NCI-H2107 (cell line): ENCODE data around the gene SDR42E1.
A peak's percentile ranks its signal among the peaks of the same experiment; 100 is the strongest.

Experiments
- DNase-seq: peaks from one replicate; lab custom pipeline; 2025; lab: John Stamatoyannopoulos, UW

Gene SDR42E1, protein sequence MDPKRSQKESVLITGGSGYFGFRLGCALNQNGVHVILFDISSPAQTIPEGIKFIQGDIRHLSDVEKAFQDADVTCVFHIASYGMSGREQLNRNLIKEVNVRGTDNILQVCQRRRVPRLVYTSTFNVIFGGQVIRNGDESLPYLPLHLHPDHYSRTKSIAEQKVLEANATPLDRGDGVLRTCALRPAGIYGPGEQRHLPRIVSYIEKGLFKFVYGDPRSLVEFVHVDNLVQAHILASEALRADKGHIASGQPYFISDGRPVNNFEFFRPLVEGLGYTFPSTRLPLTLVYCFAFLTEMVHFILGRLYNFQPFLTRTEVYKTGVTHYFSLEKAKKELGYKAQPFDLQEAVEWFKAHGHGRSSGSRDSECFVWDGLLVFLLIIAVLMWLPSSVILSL

DNA sequence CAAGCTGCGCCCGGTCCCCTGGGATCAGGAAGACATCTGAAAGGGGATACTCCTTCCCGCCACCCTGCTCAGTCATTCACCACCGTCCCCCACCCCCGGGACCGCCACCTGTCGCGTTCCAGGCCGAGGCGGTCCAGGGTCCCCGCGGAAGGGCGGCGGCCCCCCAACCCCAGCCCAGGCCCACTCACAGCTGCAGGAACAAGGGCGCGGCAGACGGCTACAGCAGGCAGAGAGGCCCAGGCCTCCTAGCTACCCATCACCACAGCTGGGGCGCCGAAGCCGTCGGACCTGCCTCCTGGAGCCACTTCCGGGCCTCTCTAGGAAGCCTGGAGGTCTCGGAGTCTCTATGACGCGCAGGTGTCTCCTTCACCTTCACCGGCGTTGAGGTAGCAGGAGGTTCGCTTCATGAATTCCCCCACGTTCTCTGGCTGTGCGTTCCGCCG is at the start of gene SDR42E1:
SDR42E1 (minus strand) TSS at position 272 of the 443 bp plus-strand sequence. CDS start 10,612 bp downstream, outside the sequence.
- DNase-seq: peak; percentile 68

DNA sequence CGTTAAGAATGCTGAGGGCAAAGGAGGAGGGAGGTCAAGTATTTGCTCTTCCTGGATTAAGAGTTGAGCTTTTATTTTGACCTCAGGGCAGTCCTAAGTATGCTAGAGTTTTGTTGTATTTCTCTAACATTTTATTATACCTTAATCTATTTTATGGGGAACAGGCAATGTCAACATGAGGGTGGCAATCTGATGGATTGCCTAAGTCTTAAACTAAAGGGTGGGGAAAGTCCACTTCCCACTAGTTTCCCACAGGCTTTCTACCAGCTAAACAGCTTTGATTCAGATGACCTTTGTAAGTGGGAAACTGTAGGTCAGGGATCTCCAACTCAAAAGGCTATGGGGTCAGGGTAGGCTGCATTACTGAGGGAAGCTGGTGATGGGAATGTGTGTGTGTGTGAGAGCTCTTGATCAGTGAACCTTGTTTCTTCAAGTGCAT is 48.7 kb upstream of the SDR42E1 start:
- DNase-seq: no peak

DNA sequence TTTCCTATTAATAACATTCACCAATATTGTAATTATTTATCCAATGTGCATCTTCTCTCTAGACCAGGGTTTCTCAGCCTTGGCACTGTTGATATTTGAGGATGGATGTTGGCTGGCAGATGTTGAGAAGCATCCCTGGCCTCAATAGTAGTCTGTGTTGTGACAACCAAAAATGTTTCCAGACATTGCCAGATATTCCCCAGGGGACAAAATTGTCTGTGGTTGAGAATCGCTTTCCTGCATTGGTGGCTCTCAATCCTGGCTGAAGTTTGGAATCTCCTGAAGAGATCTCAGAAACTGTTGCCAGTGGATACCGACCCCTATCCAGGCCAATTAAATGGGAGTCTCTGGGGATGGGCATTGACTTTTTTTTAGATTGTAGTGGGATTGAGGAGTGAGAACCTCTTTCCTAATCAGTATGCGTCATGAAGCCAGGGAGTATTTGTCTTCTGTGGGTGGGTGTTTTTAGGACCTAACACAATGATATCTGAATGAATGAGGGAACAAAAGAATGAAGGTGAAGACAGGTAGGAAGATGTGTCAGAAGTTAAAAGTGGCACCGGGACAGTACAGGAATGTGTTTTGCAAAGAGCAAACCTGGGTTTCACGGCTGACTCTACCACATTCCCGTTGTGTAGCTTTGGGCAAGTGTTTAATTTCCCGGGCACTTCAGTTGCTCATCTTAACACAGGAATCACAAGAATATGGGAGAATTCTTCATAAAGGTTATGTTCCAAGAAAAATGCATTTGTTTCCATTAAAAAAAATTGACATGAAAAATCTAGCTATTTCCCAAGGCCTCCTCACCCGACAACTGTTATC is 48.1 kb upstream of the SDR42E1 start:
- DNase-seq: no peak

DNA sequence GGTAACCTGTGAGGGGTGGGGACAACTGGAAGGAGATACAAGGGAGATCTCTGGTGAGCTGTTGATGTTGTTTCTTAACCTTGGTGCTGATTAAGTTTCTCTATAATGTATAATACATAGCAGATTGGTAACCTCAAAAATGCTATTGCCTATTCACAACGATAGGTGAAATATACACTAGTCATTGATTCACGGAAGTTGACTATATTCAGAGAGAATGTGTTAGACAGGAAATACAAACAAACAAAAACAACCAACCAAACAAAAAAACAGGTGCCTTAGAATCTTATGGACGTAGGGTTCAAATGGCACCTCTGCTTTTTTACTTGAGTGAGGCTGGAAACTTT is 45.3 kb upstream of the SDR42E1 start:
- DNase-seq: no peak

DNA sequence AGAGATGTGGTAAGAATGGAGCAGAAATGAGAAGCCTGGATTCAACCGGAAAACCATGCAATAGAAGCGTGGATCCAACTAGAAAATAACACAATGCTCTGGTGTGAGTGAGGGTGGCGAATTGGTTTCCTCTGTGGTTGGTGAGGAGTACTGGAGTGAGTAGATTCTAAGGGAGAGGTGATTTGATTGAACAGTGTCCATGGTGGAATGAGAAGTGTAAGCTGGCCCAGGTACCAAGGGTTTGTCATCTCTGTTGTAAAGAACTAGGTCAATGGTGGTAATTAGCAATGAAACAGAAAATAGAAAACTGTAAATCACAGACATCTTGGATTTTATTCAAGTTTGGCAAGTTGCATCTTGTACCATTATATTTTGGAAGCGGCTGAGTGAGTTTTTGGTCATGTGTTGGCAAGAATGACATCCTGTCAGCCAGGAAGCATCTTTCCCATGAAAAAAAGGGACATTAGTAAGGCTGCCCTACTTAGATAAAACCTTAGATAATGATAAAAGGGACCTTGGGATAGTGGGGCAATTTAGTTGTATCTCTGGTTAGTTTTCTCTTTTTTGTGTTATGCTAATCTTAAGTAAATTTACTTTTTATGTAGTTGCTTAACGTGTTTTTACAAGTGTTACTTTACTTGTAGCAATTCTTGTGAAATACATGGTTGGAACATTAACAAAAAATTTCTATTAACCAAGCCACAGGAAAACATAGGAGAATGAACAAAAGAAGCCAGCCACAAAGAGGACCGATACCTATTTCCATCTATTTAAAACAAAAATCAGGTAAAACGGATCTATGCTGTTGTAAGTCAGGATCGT is 44.7 kb upstream of the SDR42E1 start:
- no peak for DNase-seq

DNA sequence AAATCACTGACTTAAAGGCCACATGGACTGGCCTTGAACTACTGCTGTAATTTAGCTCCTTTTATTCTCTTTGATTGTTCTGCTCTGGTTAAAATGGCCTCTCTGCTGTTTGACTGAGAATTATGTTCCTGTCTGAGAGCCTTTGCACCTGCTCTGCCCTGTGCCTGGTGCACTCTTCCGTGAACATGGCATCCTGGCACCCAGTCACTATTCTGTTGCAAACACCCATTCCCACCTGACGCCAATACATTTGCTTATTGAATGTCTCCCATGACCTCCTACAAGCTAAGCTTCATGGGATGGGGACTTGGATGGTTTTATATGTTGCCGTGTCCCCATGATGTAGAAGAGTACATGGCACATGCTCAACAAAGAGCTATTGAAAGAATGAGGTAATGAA is 43.8 kb upstream of the SDR42E1 start:
- DNase-seq: no peak

DNA sequence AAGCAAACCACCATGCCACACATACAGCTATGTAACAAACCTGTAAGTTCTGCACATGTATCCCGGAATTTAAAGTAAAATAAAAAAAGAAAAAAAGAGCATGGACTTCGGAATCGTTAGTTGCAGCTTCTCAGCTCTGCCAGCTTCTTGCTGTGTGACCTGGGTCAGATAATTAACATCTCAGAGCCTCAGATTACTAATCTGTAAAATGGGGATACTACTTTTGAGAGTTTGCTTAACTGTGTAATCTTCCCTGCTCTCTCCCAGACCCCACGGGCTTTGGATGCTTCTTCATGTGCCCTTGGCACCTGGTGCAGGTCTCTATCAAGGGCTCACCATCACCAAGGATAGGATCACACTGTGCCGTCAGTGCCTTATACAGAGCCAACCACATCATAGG is 40.4 kb upstream of the SDR42E1 start:
- DNase-seq: no peak

DNA sequence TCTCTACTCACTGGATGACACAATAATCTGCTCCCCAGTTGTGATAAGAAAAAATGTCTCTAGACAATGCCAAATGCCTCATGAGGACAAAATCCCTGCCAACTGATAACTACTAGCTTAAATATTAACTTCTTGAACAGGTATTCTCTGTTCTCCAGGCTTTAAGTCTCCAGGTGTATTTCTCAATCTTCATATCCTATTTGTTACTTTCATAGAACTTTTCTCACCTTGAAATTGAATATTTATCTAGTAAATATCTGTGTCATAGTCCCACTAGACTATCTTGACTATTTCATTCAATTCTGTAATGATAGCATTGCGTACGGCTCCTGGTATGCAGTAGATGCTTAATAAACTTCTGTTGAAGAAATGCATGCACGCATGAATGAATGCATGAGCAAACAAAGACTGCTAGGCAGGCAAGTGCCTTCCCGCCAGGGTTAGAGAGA is 39.7 kb upstream of the SDR42E1 start:
- DNase-seq: no peak

DNA sequence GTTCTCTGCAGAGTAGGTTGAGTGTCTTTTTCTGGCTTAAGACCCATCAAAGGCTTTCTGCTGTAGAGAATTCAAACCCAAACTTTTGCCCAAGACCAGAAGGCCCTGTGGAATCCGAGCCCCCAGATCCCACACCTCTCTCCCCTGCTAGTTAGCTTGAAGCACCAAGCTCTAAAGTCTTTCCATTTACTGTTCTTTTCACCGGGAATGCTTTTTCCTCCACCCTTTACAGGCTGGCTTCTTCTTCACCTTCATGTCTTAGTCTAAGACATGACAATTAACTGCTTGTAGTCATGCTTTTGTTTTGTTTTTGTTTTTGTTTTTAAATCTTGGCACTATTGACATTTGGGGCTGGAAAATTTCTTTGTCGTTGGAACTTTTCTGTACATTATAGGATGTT is 39.2 kb upstream of the SDR42E1 start:
- DNase-seq: no peak

DNA sequence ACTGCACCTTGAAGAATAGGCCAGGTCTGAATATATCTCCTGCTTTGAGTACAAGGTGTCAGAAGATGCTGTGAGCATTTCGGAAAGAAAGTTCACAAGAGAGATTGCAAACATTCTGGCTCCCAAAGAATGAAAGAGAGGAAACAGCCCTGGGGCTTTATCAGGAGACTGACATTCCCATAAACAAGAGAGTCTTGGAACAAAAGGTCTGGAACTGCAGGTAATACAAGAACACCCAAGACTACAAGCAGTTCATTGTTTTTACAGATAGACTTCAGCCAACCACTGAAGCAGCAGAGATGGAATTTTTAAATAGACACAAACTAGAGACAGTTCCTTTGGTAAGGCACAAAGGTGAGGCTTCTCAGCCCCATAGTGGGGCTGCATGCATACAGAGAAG is 38.2 kb upstream of the SDR42E1 start:
- no peak for DNase-seq

DNA sequence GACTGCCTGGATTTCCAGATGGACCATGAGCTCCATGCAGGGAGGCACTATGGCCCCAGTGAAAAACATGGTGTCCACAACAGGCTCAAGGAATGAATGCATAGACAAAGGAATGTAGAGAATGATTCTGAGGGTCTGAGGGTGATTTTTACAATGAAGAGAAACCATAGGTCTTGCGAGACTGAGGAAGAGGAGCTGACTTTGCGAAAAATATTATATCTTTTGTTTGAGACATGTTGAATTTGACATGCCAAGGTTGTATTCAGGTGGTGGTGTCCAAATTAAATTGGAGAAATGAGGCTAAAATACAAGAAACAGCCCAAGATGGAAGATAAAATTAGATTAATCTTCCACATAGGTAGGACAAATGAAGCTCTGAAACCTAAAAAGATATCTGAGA is 36.5 kb upstream of the SDR42E1 start:
- DNase-seq: no peak

DNA sequence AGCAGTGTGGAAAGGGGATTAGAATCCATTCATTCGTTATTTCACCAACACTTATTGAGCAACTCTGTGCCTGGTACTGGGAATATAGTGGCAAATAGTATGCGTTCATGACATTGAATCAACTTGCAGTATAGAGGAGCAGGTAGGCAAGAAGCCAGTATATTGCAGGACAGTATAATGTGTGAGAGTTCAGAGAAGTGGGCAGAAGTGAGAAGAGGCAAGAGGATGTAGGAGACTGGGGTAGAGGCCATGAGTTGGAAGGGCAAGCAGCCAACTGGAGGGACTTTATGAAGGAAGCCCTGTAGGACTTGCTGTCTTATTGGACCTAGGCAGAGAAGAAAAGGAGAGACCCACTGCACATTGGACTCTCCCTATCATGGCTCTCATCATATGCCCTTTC is 36.1 kb upstream of the SDR42E1 start:
- DNase-seq: no peak

DNA sequence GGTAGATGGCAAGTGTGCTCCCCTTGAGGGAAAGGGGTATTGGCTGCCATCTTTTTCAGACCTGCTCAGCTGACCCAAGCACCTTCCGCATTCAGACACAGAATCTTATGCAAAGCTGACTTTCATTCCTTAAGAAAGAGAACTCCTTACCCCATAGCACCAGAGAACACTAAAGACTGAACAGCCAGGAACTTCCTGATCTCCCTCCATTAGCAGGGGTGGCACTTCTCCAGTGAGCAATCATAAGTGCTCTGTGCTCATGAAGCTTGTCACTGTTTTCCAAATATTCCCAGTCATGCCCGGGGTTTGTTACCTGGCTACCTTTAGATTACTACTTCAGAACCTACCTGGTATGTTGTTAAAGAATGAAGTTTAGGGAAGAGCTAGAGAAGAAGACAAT is 35.7 kb upstream of the SDR42E1 start:
- DNase-seq: no peak

DNA sequence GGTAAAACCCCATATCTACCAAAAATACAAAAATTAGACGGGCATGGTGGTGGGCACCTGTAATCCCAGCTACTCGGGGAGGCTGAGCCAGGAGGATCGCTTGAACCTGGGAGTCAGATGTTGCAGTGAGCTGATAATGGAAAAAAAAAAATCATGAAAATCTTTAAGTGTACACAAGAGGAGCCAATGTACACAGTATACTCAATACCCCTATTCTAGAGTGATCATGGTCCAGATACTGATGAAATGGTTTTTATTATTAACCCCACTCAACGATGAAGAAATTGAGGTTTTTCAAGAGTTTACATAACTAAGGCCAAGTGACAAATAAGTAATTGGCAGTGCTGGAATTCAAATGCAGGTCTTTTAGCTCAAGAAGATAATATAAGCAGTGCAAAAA is 35.3 kb upstream of the SDR42E1 start:
- no peak for DNase-seq

DNA sequence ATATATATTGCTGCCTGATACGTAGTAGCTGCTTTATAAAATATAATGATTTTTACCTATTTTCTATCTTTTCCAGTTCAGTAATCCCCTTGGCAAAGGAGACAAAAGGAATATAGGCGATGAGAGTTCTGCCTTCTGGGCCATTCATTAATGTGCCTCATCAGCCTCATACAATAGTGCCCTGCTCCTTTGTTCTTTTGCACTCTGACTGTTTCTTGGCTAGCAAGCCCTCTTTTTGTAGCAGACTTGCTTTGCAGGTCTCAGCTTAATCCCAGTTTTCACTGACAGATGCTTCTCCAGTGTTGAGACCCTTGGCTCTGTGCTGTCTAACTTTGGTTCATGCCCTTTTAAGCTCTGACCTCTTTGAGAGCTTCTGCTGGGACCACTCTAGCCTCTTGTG is 34.2 kb upstream of the SDR42E1 start:
- DNase-seq: no peak

DNA sequence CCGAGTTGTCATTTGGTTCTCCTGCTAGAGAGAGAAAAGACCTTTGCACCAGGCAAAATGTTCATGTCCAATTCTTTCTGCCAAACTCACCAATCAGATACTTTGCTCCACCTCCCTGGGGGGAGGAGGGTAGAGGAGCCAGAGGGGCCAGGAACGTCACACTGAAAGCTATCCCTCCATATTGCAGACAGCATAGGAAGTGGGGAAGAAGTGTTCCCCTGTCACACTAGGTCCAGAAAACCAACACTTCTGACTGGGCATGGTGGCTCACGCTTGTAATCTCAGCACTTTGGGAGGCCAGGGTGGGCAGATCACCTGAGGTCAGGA is 33.3 kb upstream of the SDR42E1 start:
- no peak for DNase-seq

DNA sequence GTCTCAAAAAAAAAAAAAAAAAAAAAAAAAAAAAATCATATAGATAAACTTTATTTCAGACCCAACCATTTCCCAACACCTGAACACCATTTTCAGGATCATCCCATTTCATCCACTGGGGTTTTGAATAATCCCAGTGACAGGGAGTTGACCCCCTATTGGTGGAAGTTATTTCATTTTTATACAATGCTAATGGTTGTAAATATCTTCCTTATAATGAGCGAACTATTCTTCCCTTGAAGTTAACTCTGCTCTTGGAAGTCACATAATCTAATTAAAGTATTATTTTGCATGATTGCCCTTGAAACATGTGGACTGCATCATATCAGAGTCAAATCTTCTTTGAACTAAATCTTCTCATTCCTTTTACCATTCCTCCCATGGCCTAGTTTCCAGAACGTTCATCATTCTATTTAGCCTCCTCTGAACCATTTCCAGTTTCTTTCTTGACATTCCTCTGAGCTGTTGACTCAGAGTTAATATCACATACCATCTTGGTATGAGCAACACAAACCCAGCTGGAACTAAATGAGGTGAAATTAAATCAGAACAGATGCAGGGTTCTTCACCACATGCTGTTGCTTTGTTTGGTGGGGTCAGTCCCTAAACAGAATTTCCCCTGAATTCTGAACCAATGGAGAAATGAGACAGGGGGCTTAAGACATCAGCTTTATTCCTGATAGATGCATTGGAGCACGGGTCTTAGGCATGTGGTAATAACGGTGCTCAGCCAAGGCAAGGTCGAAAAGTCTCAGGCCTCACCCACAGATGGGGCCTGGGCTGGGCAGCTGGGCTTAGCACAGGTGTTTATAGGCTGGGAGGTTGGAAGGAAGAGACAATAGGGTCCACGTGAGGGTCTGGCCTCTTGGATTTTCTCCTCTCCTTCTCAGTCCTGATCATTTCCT is 32.7 kb upstream of the SDR42E1 start:
- DNase-seq: no peak

DNA sequence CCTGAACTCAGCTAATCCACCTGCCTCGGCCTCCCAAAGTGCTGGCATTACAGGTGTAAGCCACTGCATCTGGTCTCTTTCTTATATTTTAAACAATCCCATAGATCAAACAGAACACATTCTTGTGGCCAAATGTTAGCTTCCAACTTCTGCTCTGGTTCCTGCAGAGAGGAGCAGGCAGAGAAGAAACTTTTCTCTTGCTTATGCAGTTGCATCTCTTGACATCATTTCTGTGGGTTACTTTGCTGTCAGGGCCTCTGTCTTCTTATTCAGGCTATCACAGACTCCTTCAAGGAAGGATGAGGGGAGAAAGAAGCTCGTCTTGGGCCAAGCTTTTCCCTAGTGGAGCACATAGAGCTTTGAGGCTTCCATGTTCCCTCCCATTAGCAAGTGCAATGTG is 31.6 kb upstream of the SDR42E1 start:
- no peak for DNase-seq

DNA sequence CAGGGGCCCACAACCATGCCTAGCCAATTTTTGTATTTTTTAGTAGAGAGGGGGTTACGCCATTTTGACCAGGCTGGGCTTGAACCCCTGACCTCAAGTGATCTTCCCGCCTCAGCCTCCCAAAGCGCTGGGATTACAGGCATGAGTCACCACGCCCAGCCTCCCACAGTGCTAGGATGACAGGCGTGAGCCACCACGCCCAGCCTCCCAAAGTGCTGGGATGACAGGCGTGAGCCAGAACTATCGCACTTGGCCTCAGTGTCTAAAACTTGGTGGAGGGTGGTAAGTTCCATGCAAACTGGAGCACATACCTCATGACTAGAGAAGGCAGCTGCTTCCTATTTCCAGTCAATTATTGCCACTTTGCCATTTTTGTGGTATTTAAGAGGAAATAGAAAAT is 30.9 kb upstream of the SDR42E1 start:
- no peak for DNase-seq

DNA sequence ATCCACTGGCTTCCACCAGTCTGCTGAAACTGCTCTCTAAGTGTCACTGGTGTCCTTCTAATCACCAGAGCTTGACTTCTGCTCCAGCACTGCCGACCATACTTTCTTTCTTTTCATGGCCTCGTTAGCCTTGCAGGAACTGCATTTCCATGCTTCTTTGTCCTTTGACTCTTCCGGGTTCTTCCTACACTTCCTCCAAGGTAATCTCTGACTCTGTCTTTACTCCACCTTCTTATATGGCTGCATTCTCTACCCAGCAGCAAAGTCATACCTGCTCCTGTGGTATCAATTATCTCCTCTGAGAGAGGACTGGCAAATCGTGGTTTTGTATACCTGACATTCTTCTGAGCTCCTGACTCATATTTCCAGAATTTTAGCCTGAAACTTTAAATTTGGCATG is 30.3 kb upstream of the SDR42E1 start:
- no peak for DNase-seq

DNA sequence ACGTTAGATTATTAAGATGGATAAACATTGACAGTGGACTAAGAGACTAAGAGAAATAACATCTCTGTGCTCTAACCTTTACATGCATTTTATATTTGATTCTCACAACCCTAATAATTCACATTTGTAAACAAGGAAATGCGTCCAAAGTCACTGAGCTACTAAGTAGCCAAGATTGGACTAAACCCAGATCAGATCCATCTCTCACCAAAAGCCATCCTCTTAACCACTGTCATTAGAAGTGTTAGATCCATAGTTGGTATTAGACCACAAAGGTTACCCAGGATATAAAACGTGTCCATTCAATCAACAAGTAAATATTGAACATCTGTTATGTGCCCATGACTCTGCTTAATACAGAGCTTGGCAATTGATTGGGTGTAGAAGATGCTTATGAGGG is 29.0 kb upstream of the SDR42E1 start:
- no peak for DNase-seq

DNA sequence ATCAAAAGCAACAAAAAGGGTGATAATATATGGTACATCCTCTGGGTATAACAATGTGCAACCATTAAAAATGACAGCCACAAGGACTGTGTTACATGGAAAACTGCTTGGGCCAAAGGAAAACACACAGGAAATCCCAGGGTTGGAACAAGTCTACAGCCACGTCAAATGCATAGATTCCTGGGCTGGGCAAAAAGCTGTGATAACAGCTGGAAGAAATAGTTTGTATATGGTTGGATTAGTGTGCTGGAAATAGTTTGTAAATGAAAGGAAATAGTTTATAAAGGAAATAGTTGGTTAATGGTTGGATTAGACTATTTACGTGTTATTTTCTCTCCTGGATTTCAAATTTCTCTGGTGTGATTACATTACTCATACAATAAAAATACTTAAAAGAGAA is 26.4 kb upstream of the SDR42E1 start:
- no peak for DNase-seq
